Measurements from ENCODE around the gene RAD18.

DNA sequence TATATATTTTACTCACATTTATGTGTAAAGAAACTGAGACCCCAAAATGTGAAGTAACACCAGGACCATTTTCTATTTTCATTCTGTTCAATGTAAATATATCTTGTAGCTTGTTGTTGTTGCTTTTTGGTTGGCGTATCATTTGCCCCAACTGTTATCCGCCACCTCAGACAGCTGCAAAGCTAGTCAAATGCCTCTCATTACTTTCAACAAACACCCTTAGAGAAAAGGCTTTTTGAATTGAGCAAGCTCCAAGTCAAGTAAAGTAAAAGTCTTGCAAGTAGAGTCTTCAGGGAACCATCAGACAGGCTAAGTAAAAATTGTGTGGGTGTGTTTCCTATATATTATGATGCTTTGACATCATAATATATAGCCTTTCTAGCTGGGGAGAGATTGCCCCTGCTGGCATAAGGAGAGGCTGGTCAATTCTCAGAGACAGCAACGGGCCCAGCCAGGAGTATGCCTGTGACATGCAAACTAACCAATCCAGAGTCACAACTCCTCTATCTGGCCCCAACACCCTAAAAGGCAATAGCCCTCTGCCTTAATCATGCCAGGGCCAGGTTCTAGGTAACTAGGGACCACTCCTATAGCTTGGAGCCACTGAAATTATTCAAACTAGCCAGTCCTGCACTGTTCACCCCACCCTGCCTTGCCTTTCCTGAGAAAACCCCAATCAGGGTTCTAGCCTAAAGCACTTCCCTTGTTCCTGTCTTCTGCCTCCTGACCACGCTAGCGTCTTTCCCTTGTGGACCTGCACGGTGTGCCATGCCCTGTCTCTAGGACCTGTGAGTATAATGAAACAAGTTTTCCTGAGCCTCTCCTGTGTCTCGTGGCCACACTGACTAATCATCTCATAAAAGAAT lies 75.6 kb downstream of the RAD18 start:
- no peak for TF ChIP-seq CTCF (IDR thresholded peaks at IDR 0.05; ENCODE audit: low read depth, low read length, missing input control)
- TF ChIP-seq, protein P1, sequence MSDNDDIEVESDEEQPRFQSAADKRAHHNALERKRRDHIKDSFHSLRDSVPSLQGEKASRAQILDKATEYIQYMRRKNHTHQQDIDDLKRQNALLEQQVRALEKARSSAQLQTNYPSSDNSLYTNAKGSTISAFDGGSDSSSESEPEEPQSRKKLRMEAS (IDR thresholded peaks at IDR 0.05): no peak
- no peak for TF ChIP-seq TAF1 (conservative IDR thresholded peaks at IDR 0.05)
- TF ChIP-seq YY1 (IDR thresholded peaks at IDR 0.05): no peak
- TF ChIP-seq SP1 (IDR thresholded peaks at IDR 0.05): no peak
- TF ChIP-seq RAD21 (IDR thresholded peaks at IDR 0.05): no peak
- TF ChIP-seq HNF4A (conservative IDR thresholded peaks at IDR 0.05): no peak
- TF ChIP-seq FOXA1 (IDR thresholded peaks at IDR 0.05): no peak
- TF ChIP-seq HNF4G (IDR thresholded peaks at IDR 0.05): no peak
- no peak for TF ChIP-seq GABPA (IDR thresholded peaks at IDR 0.05 in 1 of 2, conservative IDR thresholded peaks at IDR 0.05 in 1 of 2)
- TF ChIP-seq FOXA2 (IDR thresholded peaks at IDR 0.05): no peak

Measured in liver (tissue), 3 donors.